Measurements from ENCODE around the gene HSPA12A.

DNA sequence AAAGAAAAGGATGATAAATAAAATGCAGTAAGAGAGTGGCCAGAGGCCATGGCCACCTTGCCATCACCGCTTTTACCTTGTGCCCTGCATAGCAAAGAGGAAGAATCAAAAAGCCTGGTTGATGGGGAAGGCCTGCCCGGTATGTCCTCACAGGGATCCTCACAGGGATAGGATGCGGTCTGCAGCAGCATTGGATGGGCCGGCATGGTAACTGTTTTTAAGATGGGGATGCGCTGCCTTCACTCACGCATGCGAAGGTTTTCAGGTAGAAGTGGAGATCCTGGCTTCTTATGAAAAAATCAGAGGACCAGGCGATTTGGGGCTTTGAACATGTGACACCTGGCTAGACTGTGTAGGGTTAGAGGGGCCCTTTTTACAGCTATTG is 109.2 kb downstream of the HSPA12A start:
- no peak for TF ChIP-seq CTCF (IDR thresholded peaks at IDR 0.05; ENCODE audit: insufficient read depth, low read depth, low read length)
- no peak for TF ChIP-seq EZH2 (IDR thresholded peaks at IDR 0.05; ENCODE audit: insufficient read depth, low read length)
